Naive B cell (primary cell): Measurements from ENCODE around the gene SYNGR4. TPM values are rescaled to one million over a fixed set of nuclear protein-coding genes. Genes with fewer than 3 reads are reported as not detected.

ENCODE experiments used
- ATAC-seq, 2 donors: fragments of 150-1000 bp; cut with Tn5 transposase; 2 replicates each; pipeline ENCODE4 v1.10.0; 2021; ENCODE audit warnings: low read depth in 2 of 2, mild to moderate bottlenecking in 2 of 2, moderate library complexity in 2 of 2
- DNase-seq: peaks from one replicate; pipeline ENCODE4 v3.0.0; 2022
- H3K27ac Mint-ChIP-seq, 6 donors: one replicate each; pipeline ENCODE4 v1.8.0; 2020 to 2022; ENCODE audit warnings: mild to moderate bottlenecking in 6 of 6, mixed read lengths in 6 of 6, moderate library complexity in 5 of 6, inconsistent platforms in 2 of 6
- H3K27me3 Mint-ChIP-seq, 3 donors: one replicate each; pipeline ENCODE4 v1.8.0; 2021 to 2022; ENCODE audit warnings: mixed read lengths in 3 of 3, mild to moderate bottlenecking in 1 of 3
- H3K36me3 Mint-ChIP-seq, 2 donors: one replicate each; pipeline ENCODE4 v1.8.0; 2020 to 2022; ENCODE audit warnings: mixed read lengths in 2 of 2, inconsistent platforms in 1 of 2, mild to moderate bottlenecking in 1 of 2
- H3K4me1 Mint-ChIP-seq, 3 donors: one replicate each; pipeline ENCODE4 v1.8.0; 2020 to 2022; ENCODE audit warnings: mixed read lengths in 3 of 3, inconsistent platforms in 1 of 3, mild to moderate bottlenecking in 1 of 3, moderate library complexity in 1 of 3
- H3K4me3 Mint-ChIP-seq, 8 donors: one replicate each; pipeline ENCODE4 v1.8.0; 2020 to 2022; ENCODE audit warnings: mild to moderate bottlenecking in 8 of 8, mixed read lengths in 8 of 8, moderate library complexity in 8 of 8, inconsistent platforms in 2 of 8
- H3K9me3 Mint-ChIP-seq, 7 donors: one replicate each; pipeline ENCODE4 v1.8.0; 2020 to 2022; ENCODE audit warnings: mixed read lengths in 7 of 7, mild to moderate bottlenecking in 5 of 7, inconsistent platforms in 2 of 7, moderate library complexity in 1 of 7
- polyA plus RNA-seq, 6 donors: library from polyadenylated mRNA; unstranded; fragments of 300-500 nt; fragmentation: Illumina TruSeq; gene quantifications; one replicate each; pipeline ENCODE4 v1.2.3, GENCODE V29; 2021; ENCODE audit warnings: low read depth in 6 of 6

Gene SYNGR4
- polyA plus RNA-seq, 6 donors from 2014 or later = not detected

GRCh38 chr19:48397263-48398101 is 33.3 kb downstream of the SYNGR4 start:
- peaks cover 0 to 12% of the 10 kb centered on the region in 2 donors for H3K36me3 Mint-ChIP-seq

DNA sequence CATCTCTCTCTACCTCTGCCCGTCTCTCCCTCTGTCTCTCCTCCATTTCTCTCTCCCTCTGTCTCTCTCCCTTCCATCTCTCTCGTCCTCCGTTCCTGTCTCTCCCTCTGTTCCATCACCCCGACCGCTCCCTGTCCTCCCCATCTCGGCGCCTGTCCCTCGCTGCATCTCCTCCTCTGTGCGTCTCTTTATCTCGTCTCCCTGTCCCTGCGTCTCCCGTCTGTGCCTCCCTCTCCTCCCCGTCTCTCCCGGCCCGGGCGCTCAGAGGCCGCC is 33.9 kb downstream of the SYNGR4 start:
- H3K9me3 Mint-ChIP-seq = peaks cover 0 to 9% (median 4%) of the 10 kb centered on the region in 7 donors
- peaks cover 0 to 12% of the 10 kb centered on the region in 2 donors for H3K36me3 Mint-ChIP-seq
- H3K27me3 Mint-ChIP-seq = peaks cover 15 to 45% (median 44%) of the 10 kb centered on the region in 3 donors
- peaks cover 41 to 52% (median 48%) of the 10 kb centered on the region in 3 donors for H3K4me1 Mint-ChIP-seq
- DNase-seq = no peak
- H3K27ac Mint-ChIP-seq = peak overlapping the region in 5 of 6 donors; percentile 65 to 96 (median 83)
- ATAC-seq = no peak
- peak overlapping the region; percentile 79 to 95 (median 89) for H3K4me3 Mint-ChIP-seq

More at GRCh38 chr19:48397263-48398101, 33.3 kb downstream of the SYNGR4 start:
- peaks cover 46 to 57% (median 53%) of the 10 kb centered on the region in 3 donors for H3K4me1 Mint-ChIP-seq
- peak overlapping the region; percentile 79 to 95 (median 89) for H3K4me3 Mint-ChIP-seq
- no peak for ATAC-seq
- peaks cover 0 to 9% (median 4%) of the 10 kb centered on the region in 7 donors for H3K9me3 Mint-ChIP-seq
- no peak for DNase-seq
- peaks cover 15 to 50% (median 44%) of the 10 kb centered on the region in 3 donors for H3K27me3 Mint-ChIP-seq
- peak overlapping the region in 5 of 6 donors; percentile 65 to 96 (median 84) for H3K27ac Mint-ChIP-seq

DNA sequence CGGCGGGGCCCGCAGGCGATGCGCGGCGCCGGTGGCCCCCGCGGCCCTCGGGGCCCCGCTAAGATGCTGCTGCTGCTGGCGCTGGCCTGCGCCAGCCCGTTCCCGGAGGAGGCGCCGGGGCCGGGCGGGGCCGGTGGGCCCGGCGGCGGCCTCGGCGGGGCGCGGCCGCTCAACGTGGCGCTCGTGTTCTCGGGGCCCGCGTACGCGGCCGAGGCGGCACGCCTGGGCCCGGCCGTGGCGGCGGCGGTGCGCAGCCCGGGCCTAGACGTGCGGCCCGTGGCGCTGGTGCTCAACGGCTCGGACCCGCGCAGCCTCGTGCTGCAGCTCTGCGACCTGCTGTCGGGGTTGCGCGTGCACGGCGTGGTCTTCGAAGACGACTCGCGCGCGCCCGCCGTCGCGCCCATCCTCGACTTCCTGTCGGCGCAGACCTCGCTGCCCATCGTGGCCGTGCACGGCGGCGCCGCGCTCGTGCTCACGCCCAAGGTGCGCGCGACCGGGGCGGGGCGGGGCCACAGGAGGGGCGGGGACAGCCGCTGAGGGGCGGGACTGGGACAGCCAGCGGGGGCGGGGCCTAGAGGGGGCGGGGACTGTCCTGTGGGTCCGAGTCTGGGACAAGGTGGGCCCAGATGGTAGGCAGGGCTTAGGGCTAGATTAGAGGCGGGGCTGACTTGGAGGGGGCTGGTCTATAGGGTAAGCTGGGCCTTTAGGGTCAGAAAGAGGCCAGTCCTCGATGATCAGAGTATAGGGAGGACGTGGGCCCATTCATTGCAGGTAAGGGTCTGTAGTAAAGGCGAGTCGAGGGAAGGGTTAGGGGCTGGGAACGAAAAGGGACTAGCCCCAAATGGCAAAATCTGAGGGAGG is 34.4 kb downstream of the SYNGR4 start:
- H3K9me3 Mint-ChIP-seq = peaks cover 0 to 9% (median 4%) of the 10 kb centered on the region in 7 donors
- DNase-seq (peak; percentile 73), ATAC-seq (peak; percentile 61 to 70)
- H3K27ac Mint-ChIP-seq = peak overlapping the region in 1 of 6 donors; percentile 83
- H3K4me3 Mint-ChIP-seq = peak overlapping the region; percentile 44 to 87 (median 78)
- H3K36me3 Mint-ChIP-seq = peaks cover 0 to 12% of the 10 kb centered on the region in 2 donors
- peaks cover 17 to 44% (median 44%) of the 10 kb centered on the region in 3 donors for H3K27me3 Mint-ChIP-seq
- peaks cover 44 to 56% (median 52%) of the 10 kb centered on the region in 3 donors for H3K4me1 Mint-ChIP-seq

- ATAC-seq = peak; percentile 6 to 20
- peak overlapping the region in 5 of 8 donors; percentile 19 to 87 (median 70) for H3K4me3 Mint-ChIP-seq
- DNase-seq = no peak
- peaks cover 32 to 44% (median 42%) of the 10 kb centered on the region in 3 donors for H3K4me1 Mint-ChIP-seq
- peaks cover 0 to 12% of the 10 kb centered on the region in 2 donors for H3K36me3 Mint-ChIP-seq
- peak overlapping the region in 1 of 6 donors; percentile 81 for H3K27ac Mint-ChIP-seq
- H3K27me3 Mint-ChIP-seq = peaks cover 19 to 29% (median 29%) of the 10 kb centered on the region in 3 donors
- peaks cover 0 to 9% (median 4%) of the 10 kb centered on the region in 7 donors for H3K9me3 Mint-ChIP-seq
These were observed 36.0 kb downstream of the SYNGR4 start for GRCh38 chr19:48400018-48400742.

DNA sequence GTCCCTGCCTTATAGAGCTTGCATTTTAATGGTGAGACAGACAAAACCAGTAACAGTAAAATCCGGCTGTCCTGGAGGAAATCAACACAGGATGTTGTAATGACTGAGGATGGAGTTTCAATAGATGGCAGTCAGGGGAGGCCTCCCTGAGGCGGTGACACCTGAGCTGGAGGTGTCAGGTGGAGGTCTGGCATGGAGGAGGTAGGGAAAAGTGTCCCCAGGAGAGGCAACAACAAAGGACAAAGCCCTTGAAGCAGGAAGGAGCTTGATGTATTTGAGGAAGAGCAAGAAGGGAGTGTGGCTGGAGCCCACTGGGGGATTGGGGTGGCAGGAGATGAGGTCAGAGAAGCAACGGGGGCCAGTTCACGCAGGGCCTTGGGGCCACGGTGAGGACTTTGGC is 37.1 kb downstream of the SYNGR4 start:
- Mint-ChIP-seq H3K4me1 (peaks cover 21 to 34% (median 31%) of the 10 kb centered on the region in 3 donors), H3K27me3 (peaks cover 27 to 28% (median 28%) of the 10 kb centered on the region in 3 donors), H3K9me3 (peaks cover 0 to 9% (median 4%) of the 10 kb centered on the region in 7 donors), H3K27ac (peak overlapping the region in 1 of 6 donors; percentile 14), H3K36me3 (peaks cover 0 to 19% of the 10 kb centered on the region in 2 donors), H3K4me3 (no peak overlapping the region)
- no peak for ATAC-seq
- no peak for DNase-seq

- no peak overlapping the region for H3K4me3 Mint-ChIP-seq
- H3K36me3 Mint-ChIP-seq = peaks cover 0 to 15% of the 10 kb centered on the region in 2 donors
- peak; percentile 39 for DNase-seq
- ATAC-seq = peak; percentile 72 to 77
- peaks cover 0 to 9% (median 4%) of the 10 kb centered on the region in 7 donors for H3K9me3 Mint-ChIP-seq
- H3K27me3 Mint-ChIP-seq = peaks cover 28 to 30% (median 28%) of the 10 kb centered on the region in 3 donors
- H3K27ac Mint-ChIP-seq = peak overlapping the region in 2 of 6 donors; percentile 49 to 76
- H3K4me1 Mint-ChIP-seq = peaks cover 9 to 23% (median 18%) of the 10 kb centered on the region in 3 donors
These were observed 39.4 kb downstream of the SYNGR4 start for GRCh38 chr19:48403606-48404005.

GRCh38 chr19:48405010-48405659 is 41.0 kb downstream of the SYNGR4 start:
- peaks cover 0 to 3% (median 0%) of the 10 kb centered on the region in 7 donors for H3K9me3 Mint-ChIP-seq
- no peak overlapping the region for H3K4me3 Mint-ChIP-seq
- ATAC-seq (no peak), DNase-seq (no peak)
- H3K36me3 Mint-ChIP-seq = peaks cover 0 to 15% of the 10 kb centered on the region in 2 donors
- peaks cover 29 to 42% (median 37%) of the 10 kb centered on the region in 3 donors for H3K27me3 Mint-ChIP-seq
- H3K27ac Mint-ChIP-seq = no peak overlapping the region
- peaks cover 4 to 12% (median 6%) of the 10 kb centered on the region in 3 donors for H3K4me1 Mint-ChIP-seq

GRCh38 chr19:48405850-48406249 is 41.7 kb downstream of the SYNGR4 start:
- DNase-seq (no peak), ATAC-seq (no peak)
- H3K9me3 Mint-ChIP-seq = peaks cover 0 to 3% (median 0%) of the 10 kb centered on the region in 7 donors
- peak overlapping the region in 2 of 8 donors; percentile 49 to 77 for H3K4me3 Mint-ChIP-seq
- no peak overlapping the region for H3K27ac Mint-ChIP-seq
- H3K36me3 Mint-ChIP-seq = peaks cover 0 to 15% of the 10 kb centered on the region in 2 donors
- peaks cover 4 to 8% (median 6%) of the 10 kb centered on the region in 3 donors for H3K4me1 Mint-ChIP-seq
- H3K27me3 Mint-ChIP-seq = peaks cover 29 to 49% (median 44%) of the 10 kb centered on the region in 3 donors

DNA sequence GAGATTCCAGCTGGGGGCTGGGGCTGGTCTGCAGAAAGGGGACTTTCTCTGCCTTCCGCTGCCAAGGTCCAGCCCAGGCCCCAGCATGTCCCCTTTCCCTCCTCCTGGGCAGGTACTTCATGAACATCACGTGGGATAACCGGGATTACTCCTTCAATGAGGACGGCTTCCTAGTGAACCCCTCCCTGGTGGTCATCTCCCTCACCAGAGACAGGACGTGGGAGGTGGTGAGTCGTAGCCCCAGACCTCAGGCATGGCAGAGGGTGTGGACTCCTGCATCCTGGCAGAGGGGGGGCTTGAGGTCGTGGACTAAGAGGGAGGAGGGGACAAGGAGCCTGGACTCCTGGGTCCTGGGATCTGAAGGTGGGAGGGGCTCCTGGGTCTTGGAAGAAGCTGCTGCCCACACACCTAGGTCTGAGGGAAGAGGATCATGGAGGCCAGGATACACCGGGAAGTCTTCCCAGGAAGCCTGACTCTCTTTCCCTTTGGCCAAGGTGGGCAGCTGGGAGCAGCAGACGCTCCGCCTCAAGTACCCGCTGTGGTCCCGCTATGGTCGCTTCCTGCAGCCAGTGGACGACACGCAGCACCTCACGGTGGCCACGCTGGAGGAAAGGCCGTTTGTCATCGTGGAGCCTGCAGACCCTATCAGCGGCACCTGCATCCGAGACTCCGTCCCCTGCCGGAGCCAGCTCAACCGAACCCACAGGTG is 49.9 kb downstream of the SYNGR4 start:
- no peak for DNase-seq
- Mint-ChIP-seq H3K36me3 (no peaks in the 10 kb centered on the region), H3K4me1 (peaks cover 20 to 30% (median 24%) of the 10 kb centered on the region in 3 donors), H3K9me3 (peaks cover 0 to 3% (median 0%) of the 10 kb centered on the region in 7 donors), H3K27ac (peak overlapping the region in 2 of 6 donors; percentile 11 to 38), H3K4me3 (peak overlapping the region; percentile 18 to 85 (median 72)), H3K27me3 (peaks cover 17 to 86% (median 58%) of the 10 kb centered on the region in 3 donors)
- no peak for ATAC-seq

- H3K9me3 Mint-ChIP-seq = peaks cover 0 to 3% (median 0%) of the 10 kb centered on the region in 7 donors
- H3K4me3 Mint-ChIP-seq = peak overlapping the region in 4 of 8 donors; percentile 39 to 84 (median 80)
- H3K4me1 Mint-ChIP-seq = peaks cover 23 to 33% (median 28%) of the 10 kb centered on the region in 3 donors
- DNase-seq (peak; percentile 35), ATAC-seq (peak; percentile 37 to 53)
- H3K27me3 Mint-ChIP-seq = peaks cover 17 to 78% (median 55%) of the 10 kb centered on the region in 3 donors
- H3K27ac Mint-ChIP-seq = no peak overlapping the region
- H3K36me3 Mint-ChIP-seq = no peaks in the 10 kb centered on the region
These were observed 51.2 kb downstream of the SYNGR4 start for GRCh38 chr19:48415395-48415794.

DNA sequence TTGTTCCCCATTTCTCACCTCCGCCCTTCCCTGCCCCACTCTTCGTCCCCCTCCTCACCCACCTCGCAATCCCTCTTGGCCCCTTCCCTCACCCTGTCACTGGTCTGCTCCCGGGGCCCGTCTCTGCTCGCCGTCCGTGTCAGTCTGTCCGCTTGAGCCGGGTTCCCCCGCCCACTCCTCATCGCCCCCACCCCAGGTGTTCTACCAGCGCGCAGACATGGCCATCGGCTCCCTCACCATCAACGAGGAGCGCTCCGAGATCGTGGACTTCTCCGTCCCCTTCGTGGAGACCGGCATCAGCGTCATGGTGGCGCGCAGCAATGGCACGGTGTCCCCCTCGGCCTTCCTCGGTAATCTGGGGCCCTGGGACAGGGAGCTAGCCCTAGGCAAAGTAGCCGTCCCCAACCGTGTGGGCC is 51.6 kb downstream of the SYNGR4 start:
- peak overlapping the region in 6 of 8 donors; percentile 32 to 80 (median 66) for H3K4me3 Mint-ChIP-seq
- H3K4me1 Mint-ChIP-seq = peaks cover 23 to 33% (median 28%) of the 10 kb centered on the region in 3 donors
- no peaks in the 10 kb centered on the region for H3K36me3 Mint-ChIP-seq
- peak overlapping the region in 1 of 6 donors; percentile 38 for H3K27ac Mint-ChIP-seq
- no peak for ATAC-seq
- H3K9me3 Mint-ChIP-seq = peaks cover 0 to 3% (median 0%) of the 10 kb centered on the region in 7 donors
- no peak for DNase-seq
- peaks cover 19 to 73% (median 51%) of the 10 kb centered on the region in 3 donors for H3K27me3 Mint-ChIP-seq
